Hepatocyte (in vitro differentiated cells): Measurements from ENCODE around the gene KRTAP1-1. TPM values are rescaled to one million over a fixed set of nuclear protein-coding genes. Genes with fewer than 3 reads are reported as not detected.
"Not testable (repeated sequence)": the region's sequence is repeated elsewhere in the genome, so short reads cannot be mapped to it uniquely, and the experiment has no call there.

Source experiments
- DNase-seq: peaks from one replicate; pipeline ENCODE4 v3.0.0-alpha.2; 2016; ENCODE audit warnings: low spot score
- H2AFZ ChIP-seq: fragments of 200-600 bp; sonication (generic); 2 replicates; pipeline ENCODE4 v1.6.0; 2016; ENCODE audit warnings: antibody characterized with exemption, mild to moderate bottlenecking
- H3K27ac ChIP-seq: fragments of 200-600 bp; sonication (generic); 2 replicates; pipeline ENCODE4 v1.5.1; 2016; ENCODE audit warnings: mild to moderate bottlenecking
- H3K27me3 ChIP-seq: fragments of 200-600 bp; sonication (generic); 2 replicates; pipeline ENCODE4 v1.6.1; 2016
- H3K36me3 ChIP-seq: fragments of 200-600 bp; sonication (generic); replicated peaks from 2 replicates; pipeline ENCODE4 v1.5.1; 2016; ENCODE audit warnings: low read depth; ENCODE audit not compliant: insufficient read depth
- H3K4me1 ChIP-seq: fragments of 200-600 bp; sonication (generic); 2 replicates; pipeline ENCODE4 v1.5.1; 2016; ENCODE audit warnings: mild to moderate bottlenecking, moderate library complexity; ENCODE audit not compliant: insufficient read depth
- H3K4me2 ChIP-seq: fragments of 200-600 bp; sonication (generic); 2 replicates; pipeline ENCODE4 v1.6.0; 2016
- H3K4me3 ChIP-seq: fragments of 200-600 bp; sonication (generic); 2 replicates; pipeline ENCODE4 v1.5.1; 2016; ENCODE audit warnings: mild to moderate bottlenecking
- H3K79me2 ChIP-seq: fragments of 200-600 bp; sonication (generic); 2 replicates; pipeline ENCODE4 v1.6.0; 2017; ENCODE audit warnings: mild to moderate bottlenecking
- H3K9me2 ChIP-seq: fragments of 200-600 bp; sonication (generic); replicated peaks from 2 replicates; pipeline ENCODE4 v1.6.0; 2017; ENCODE audit warnings: mild to moderate bottlenecking; ENCODE audit not compliant: insufficient read depth
- H3K9me3 ChIP-seq: fragments of 200-600 bp; sonication (generic); 2 replicates; pipeline ENCODE4 v1.5.1; 2016; ENCODE audit warnings: low read depth, mild to moderate bottlenecking
- H4K20me1 ChIP-seq: fragments of 200-600 bp; sonication (generic); 2 replicates; pipeline ENCODE4 v1.6.0; 2016; ENCODE audit warnings: mild to moderate bottlenecking; ENCODE audit not compliant: insufficient read depth, poor library complexity, severe bottlenecking
- CTCF ChIP-seq: fragments of 200-600 bp; sonication (generic); IDR thresholded peaks from 2 replicates; pipeline ENCODE4 v1.5.1; 2016; ENCODE audit warnings: antibody characterized with exemption, mild to moderate bottlenecking; ENCODE audit not compliant: poor library complexity
- EZH2 ChIP-seq: fragments of 200-600 bp; sonication (generic); IDR thresholded peaks from 2 replicates; pipeline ENCODE4 v1.6.1; 2016; ENCODE audit warnings: antibody characterized with exemption, mild to moderate bottlenecking, borderline replicate concordance
- EZH2phosphoT487 ChIP-seq: fragments of 200-600 bp; sonication (generic); IDR thresholded peaks from one replicate; pipeline ENCODE4 v1.6.1; 2018; ENCODE audit warnings: antibody characterized with exemption, mild to moderate bottlenecking, low read depth, moderate library complexity; ENCODE audit not compliant: unreplicated experiment, severe bottlenecking
- WGBS: methylation state at CpG from one replicate; pipeline ENCODE4 v1.1.6; 2016; ENCODE audit warnings: low lambda C conversion rate; ENCODE audit errors: missing lambda C conversion rate; 5-methylcytosine and 5-hydroxymethylcytosine counted together
- polyA plus RNA-seq: library from polyadenylated mRNA; unstranded; fragments of >200 nt; fragmentation: Nextera tagmentation; extraction: Ambion mirVana; gene quantifications from 2 replicates; pipeline ENCODE4 v1.2.1, GENCODE V29; 2016
- total RNA-seq: library from RNA; depleted of rRNA; stranded (reverse); fragments of >200 nt; gene quantifications from 2 replicates; pipeline ENCODE4 v1.2.3, GENCODE V29; 2014

Gene KRTAP1-1
- total and polyA plus RNA-seq, 2 experiments from 2014 or later: not detected

DNA sequence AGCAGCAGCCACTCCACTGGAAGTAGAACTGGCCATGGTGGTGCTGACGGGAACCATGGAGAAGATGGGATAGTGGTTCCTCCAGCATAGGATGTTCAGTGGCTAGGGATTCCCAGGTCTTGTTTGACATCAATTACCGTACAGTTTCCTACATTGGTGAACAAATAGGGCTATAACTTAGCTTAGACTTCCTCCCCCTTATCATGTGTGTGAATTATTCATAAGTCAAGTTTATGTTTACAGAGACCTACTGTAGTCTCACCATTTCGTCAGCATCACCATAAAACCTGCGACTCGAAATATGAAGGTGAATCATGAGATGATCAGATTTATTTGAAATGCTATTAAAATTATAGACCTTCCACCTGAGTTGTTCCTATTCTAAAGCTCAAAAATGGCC is 17.5 kb upstream of the KRTAP1-1 start:
- no peak for TF ChIP-seq CTCF
- no peaks in the 10 kb centered on the region for H4K20me1 ChIP-seq
- no peak overlapping the region for H3K4me3 ChIP-seq
- no peak overlapping the region for H2AFZ ChIP-seq
- no peaks in the 10 kb centered on the region for H3K9me3 ChIP-seq
- H3K79me2 ChIP-seq: no peaks in the 10 kb centered on the region
- WGBS: 93% methylated on average over 5 of the region's 5 CpGs
- no peaks in the 10 kb centered on the region for H3K9me2 ChIP-seq
- no peak overlapping the region for H3K4me2 ChIP-seq
- no peaks in the 10 kb centered on the region for H3K4me1 ChIP-seq
- H3K27me3 ChIP-seq: no peaks in the 10 kb centered on the region
- H3K36me3 ChIP-seq: no peaks in the 10 kb centered on the region
- H3K27ac ChIP-seq: no peak overlapping the region
- no peak for DNase-seq

DNA sequence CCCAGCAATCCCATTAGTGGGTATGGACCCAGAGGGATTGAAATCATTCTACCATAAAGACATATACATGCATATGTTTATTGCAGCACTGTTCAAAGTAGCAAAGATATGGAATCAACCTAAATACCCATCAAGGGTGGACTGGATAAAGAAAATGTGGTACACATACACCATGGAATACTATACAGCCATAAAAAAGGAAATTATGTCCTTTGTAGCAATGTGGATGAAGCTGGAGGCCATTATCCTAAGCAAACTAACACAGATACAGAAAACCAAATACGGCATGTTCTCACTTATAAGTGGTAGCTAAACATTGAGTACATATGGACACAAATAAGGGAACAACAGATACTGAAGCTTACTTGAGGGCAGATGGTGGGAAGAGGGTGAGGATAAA is 16.3 kb upstream of the KRTAP1-1 start:
- Histone ChIP-seq H3K79me2 (no peaks in the 10 kb centered on the region), H3K27me3 (no peaks in the 10 kb centered on the region), H4K20me1 (no peaks in the 10 kb centered on the region), H3K27ac (no peak overlapping the region), H3K9me2 (no peaks in the 10 kb centered on the region), H3K4me1 (no peaks in the 10 kb centered on the region), H3K4me3 (no peak overlapping the region), H2AFZ (no peak overlapping the region), H3K36me3 (no peaks in the 10 kb centered on the region), H3K9me3 (no peaks in the 10 kb centered on the region), H3K4me2 (no peak overlapping the region)
- no peak for TF ChIP-seq CTCF
- no peak for TF ChIP-seq EZH2phosphoT487
- no peak for TF ChIP-seq EZH2
- WGBS: 100% methylated on average over 1 of the region's 1 CpG
- no peak for DNase-seq

DNA sequence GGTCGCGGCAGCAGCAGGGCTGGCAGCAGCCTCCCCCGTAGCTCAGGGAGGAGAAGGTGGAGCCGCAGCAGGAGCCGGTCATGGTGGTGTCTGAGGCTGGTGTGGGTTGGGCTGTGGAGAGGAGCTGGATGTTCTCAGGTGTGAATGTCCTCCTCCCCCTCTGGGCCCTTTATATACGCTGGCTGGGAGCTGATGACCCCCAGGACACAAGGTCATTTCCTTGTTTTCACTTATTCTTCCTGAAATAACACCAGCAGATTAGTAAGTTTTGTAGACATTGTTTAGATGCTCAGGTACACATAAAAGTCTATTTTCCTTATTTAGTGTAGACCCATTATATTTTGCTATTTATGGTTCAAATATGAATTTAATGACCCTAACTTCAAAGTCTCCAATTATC is 13.9 kb upstream of the KRTAP1-1 start, which contains the start of gene KRTAP2-2:
TSS of gene KRTAP2-2 (minus strand) at position 101 of the 400 bp plus-strand sequence. CDS start at position 82, 19 bp downstream.
- H4K20me1 ChIP-seq, H3K36me3 ChIP-seq, H3K9me2 ChIP-seq, H3K79me2 ChIP-seq, H3K27me3 ChIP-seq, H3K4me3 ChIP-seq, H3K4me1 ChIP-seq, H2AFZ ChIP-seq, H3K4me2 ChIP-seq, H3K9me3 ChIP-seq, DNase-seq, H3K27ac ChIP-seq: not testable (repeated sequence)
- 67% methylated on average over 1 of the region's 6 CpGs for WGBS

DNA sequence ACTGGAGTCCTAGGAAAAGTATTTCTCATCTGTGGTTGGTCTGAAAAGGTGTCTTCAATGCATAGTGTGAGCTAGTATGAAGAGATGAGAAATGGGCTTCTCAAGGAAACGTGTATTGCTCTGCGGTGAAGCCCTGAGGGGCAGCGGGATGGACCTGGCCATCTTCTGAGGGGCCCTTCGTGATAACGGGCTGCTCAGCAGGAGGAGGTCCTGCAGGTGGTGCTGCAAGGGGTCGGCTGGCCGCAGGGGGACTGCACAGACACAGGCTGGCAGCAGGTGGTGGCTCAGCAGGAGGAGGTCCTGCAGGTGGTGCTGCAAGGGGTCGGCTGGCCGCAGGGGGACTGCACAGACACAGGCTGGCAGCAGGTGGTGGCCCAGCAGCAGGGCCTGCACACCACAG is 13.3 kb upstream of the KRTAP1-1 start:
- not testable (repeated sequence) for H3K36me3 ChIP-seq, DNase-seq, H3K9me3 ChIP-seq, H3K79me2 ChIP-seq, H3K27me3 ChIP-seq, H2AFZ ChIP-seq, H4K20me1 ChIP-seq, H3K27ac ChIP-seq, H3K9me2 ChIP-seq, H3K4me1 ChIP-seq, H3K4me2 ChIP-seq, H3K4me3 ChIP-seq
- WGBS: 86% methylated on average over 5 of the region's 9 CpGs

- Histone ChIP-seq H3K9me3 (no peaks in the 10 kb centered on the region), H3K4me3 (no peak overlapping the region), H3K9me2 (no peaks in the 10 kb centered on the region), H4K20me1 (no peaks in the 10 kb centered on the region), H3K79me2 (no peaks in the 10 kb centered on the region), H3K4me2 (no peak overlapping the region), H3K27ac (no peak overlapping the region), H3K36me3 (no peaks in the 10 kb centered on the region), H3K27me3 (no peaks in the 10 kb centered on the region), H3K4me1 (no peaks in the 10 kb centered on the region), H2AFZ (no peak overlapping the region)
- no peak for TF ChIP-seq CTCF
- TF ChIP-seq EZH2: no peak
- no peak for TF ChIP-seq EZH2phosphoT487
- 85% methylated on average over 4 of the region's 4 CpGs for WGBS
- no peak for DNase-seq
These were observed 12.8 kb upstream of the KRTAP1-1 start for GRCh38 chr17:41054025-41054424.
